HEK293T (cell line): ENCODE measurements around the gene UVRAG.

ENCODE experiments used
- CTCF ChIA-PET: fragments of 350-600 bp; formaldehyde crosslinking; extraction: SDS; loops from one replicate; lab custom pipeline; 2021; ENCODE audit warnings: antibody characterized with exemption, inconsistent platforms; lab: Yijun Ruan, JAX
- POLR2A ChIA-PET: fragments of 350-600 bp; formaldehyde crosslinking; extraction: SDS; loops from one replicate; lab custom pipeline; 2020; ENCODE audit warnings: antibody characterized with exemption, inconsistent platforms; lab: Yijun Ruan, JAX
- DNase-seq: peaks from one replicate; pipeline ENCODE4 v3.0.0; 2012; ENCODE audit warnings: mixed read lengths; ENCODE audit errors: extremely low spot score
- ARNT ChIP-seq: fragments of 450-650 bp; IDR thresholded peaks from 2 replicates; pipeline ENCODE4 v1.6.1; 2017; ENCODE audit warnings: mild to moderate bottlenecking
- BHLHE40 ChIP-seq: fragments of 450-650 bp; IDR thresholded peaks from 2 replicates; pipeline ENCODE4 v1.6.1; 2016; ENCODE audit warnings: mild to moderate bottlenecking, moderate library complexity, borderline replicate concordance
- CTBP1 ChIP-seq: fragments of 450-650 bp; IDR thresholded peaks from 2 replicates; pipeline ENCODE4 v1.6.1; 2016; ENCODE audit warnings: borderline replicate concordance
- ELF4 ChIP-seq: fragments of 450-650 bp; IDR thresholded peaks from 2 replicates; pipeline ENCODE4 v1.6.1; 2017; ENCODE audit warnings: antibody characterized with exemption
- FOXA1 ChIP-seq: fragments of 450-650 bp; IDR thresholded peaks from 2 replicates; pipeline ENCODE4 v1.6.1; 2016; ENCODE audit warnings: mild to moderate bottlenecking
- FOXK2 ChIP-seq: fragments of 450-650 bp; IDR thresholded peaks from 2 replicates; pipeline ENCODE4 v1.6.1; 2016; ENCODE audit warnings: mild to moderate bottlenecking
- FOXM1 ChIP-seq: fragments of 450-650 bp; IDR thresholded peaks from 2 replicates; pipeline ENCODE4 v1.6.1; 2017; ENCODE audit warnings: mild to moderate bottlenecking, borderline replicate concordance
- HDGF ChIP-seq: fragments of 450-650 bp; IDR thresholded peaks from 2 replicates; pipeline ENCODE4 v1.6.1; 2017; ENCODE audit warnings: antibody characterized with exemption, borderline replicate concordance
- L3MBTL2 ChIP-seq: fragments of 450-650 bp; conservative IDR thresholded peaks from 2 replicates; pipeline ENCODE4 v1.6.1; 2016; ENCODE audit warnings: mild to moderate bottlenecking
- LEF1 ChIP-seq: fragments of 450-650 bp; IDR thresholded peaks from 2 replicates; pipeline ENCODE4 v1.6.1; 2017; ENCODE audit warnings: mild to moderate bottlenecking, borderline replicate concordance
- NFRKB ChIP-seq: fragments of 450-650 bp; IDR thresholded peaks from 2 replicates; pipeline ENCODE4 v1.6.1; 2016; ENCODE audit warnings: mild to moderate bottlenecking, moderate library complexity
- SP1 ChIP-seq: fragments of 450-650 bp; IDR thresholded peaks from 2 replicates; pipeline ENCODE4 v1.6.1; 2017
- SUZ12 ChIP-seq: fragments of 450-650 bp; IDR thresholded peaks from 2 replicates; pipeline ENCODE4 v1.6.1; 2016; ENCODE audit warnings: mild to moderate bottlenecking
- TARDBP ChIP-seq: fragments of 450-650 bp; IDR thresholded peaks from 2 replicates; pipeline ENCODE4 v1.6.1; 2016
- ZNF384 ChIP-seq: fragments of 450-650 bp; IDR thresholded peaks from 2 replicates; pipeline ENCODE4 v1.6.1; 2016
- TF ChIP-seq, protein P1 (sequence below): fragments of 450-650 bp; IDR thresholded peaks from 2 replicates; pipeline ENCODE4 v1.6.1; 2016

The UVRAG gene

DNA sequence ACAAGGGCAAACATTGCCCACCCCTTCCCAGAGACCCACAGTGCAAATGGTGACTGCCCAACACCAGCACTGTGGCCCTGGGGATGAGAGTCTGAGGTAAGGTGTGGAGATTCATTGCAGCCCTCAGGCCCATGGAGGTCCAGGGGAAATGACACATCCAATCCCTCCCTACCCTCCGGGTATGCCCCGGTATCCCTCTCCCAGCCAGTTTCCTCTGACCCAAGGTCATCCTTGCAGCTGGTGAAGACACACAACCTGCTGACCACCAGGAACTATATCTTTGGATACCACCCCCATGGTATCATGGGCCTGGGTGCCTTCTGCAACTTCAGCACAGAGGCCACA, 18.9 kb upstream of the UVRAG start:
- POLR2A ChIA-PET, result no interaction called here
- CTCF ChIA-PET, result interaction anchor here (0.6 kb wide), 1 partner anchor 10 kb away, joined by 3 read pairs; no protein-coding TSS in a partner anchor
- TF ChIP-seq BHLHE40 (no peak), LEF1 (no peak), FOXK2 (no peak), FOXM1 (no peak), CTBP1 (no peak), ZNF384 (no peak), ARNT (no peak), HDGF (no peak)
- no peak for DNase-seq

DNA sequence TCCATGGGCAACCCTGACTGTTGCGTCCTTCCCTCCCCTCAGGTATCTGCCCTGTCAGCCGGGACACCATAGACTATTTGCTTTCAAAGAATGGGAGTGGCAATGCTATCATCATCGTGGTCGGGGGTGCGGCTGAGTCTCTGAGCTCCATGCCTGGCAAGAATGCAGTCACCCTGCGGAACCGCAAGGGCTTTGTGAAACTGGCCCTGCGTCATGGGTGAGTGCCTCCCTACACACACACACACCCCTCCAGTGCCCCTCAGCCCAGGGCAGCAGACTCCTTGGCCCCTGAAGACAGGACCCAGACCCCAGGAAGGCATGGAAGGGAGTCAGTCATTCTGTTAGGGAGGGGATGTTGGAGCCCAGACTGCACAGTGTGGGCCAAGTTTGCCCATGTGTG, 17.9 kb upstream of the UVRAG start:
- TF ChIP-seq SP1 (no peak), CTBP1 (no peak), BHLHE40 (no peak), L3MBTL2 (no peak), FOXA1 (no peak), ARNT (no peak), TARDBP (no peak)
- TF ChIP-seq, protein P1, sequence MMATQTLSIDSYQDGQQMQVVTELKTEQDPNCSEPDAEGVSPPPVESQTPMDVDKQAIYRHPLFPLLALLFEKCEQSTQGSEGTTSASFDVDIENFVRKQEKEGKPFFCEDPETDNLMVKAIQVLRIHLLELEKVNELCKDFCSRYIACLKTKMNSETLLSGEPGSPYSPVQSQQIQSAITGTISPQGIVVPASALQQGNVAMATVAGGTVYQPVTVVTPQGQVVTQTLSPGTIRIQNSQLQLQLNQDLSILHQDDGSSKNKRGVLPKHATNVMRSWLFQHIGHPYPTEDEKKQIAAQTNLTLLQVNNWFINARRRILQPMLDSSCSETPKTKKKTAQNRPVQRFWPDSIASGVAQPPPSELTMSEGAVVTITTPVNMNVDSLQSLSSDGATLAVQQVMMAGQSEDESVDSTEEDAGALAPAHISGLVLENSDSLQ, result no peak
- ChIA-PET CTCF (no interaction called here), POLR2A (no interaction called here)
- no peak for DNase-seq

DNA sequence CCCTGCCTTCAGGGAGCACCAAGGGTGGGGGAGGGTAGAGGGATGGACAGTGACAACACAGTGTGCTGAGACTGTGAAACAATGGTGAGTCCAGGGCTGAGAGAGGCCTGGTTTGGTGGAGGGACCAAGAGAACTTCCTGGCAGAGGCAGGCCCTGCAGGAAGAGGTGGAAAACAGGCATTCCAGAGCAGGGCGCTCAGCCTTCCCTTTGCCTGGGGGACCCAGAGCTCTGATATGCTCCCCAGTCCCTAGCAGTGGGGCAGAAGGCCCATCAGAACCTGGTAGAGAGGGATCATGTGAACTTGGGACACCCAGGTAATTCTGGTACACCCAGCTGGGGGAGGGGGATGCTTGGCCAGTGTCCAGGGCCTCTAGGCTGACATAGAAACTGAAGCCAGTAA, 17.2 kb upstream of the UVRAG start:
- no peak for DNase-seq
- ChIA-PET POLR2A (interaction anchor here (1.1 kb wide), 1 partner anchor 9 kb away, joined by 3 read pairs; no protein-coding TSS in a partner anchor), CTCF (no interaction called here)
- TF ChIP-seq FOXK2 (no peak), L3MBTL2 (no peak)

DNA sequence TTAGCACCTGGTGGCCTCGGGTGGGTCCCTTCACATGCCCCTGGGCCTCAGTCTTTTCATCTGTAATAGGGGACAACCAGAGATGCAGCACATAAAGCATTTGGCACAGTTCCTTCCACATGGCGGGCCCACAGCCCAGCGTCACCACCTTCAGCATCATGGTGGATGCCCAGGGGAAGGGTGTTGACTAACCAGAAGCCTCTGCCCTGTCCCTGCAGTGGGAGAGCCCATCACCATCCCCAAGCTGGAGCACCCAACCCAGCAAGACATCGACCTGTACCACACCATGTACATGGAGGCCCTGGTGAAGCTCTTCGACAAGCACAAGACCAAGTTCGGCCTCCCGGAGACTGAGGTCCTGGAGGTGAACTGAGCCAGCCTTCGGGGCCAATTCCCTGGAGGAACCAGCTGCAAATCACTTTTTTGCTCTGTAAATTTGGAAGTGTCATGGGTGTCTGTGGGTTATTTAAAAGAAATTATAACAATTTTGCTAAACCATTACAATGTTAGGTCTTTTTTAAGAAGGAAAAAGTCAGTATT, 14.8 kb upstream of the UVRAG start:
- ChIA-PET CTCF (no interaction called here), POLR2A (no interaction called here)

DNA sequence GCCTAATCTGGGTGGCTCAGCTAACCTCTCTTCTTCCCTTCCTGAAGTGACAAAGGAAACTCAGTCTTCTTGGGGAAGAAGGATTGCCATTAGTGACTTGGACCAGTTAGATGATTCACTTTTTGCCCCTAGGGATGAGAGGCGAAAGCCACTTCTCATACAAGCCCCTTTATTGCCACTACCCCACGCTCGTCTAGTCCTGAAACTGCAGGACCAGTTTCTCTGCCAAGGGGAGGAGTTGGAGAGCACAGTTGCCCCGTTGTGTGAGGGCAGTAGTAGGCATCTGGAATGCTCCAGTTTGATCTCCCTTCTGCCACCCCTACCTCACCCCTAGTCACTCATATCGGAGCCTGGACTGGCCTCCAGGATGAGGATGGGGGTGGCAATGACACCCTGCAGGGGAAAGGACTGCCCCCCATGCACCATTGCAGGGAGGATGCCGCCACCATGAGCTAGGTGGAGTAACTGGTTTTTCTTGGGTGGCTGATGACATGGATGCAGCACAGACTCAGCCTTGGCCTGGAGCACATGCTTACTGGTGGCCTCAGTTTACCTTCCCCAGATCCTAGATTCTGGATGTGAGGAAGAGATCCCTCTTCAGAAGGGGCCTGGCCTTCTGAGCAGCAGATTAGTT, 14.2 kb upstream of the UVRAG start:
- no peak for DNase-seq
- POLR2A ChIA-PET, result no interaction called here
- CTCF ChIA-PET, result interaction anchor here (1.0 to 1.9 kb wide), 3 partner anchors 67 to 351 kb away, joined by 4 to 5 read pairs (median 5); no protein-coding TSS in a partner anchor
- TF ChIP-seq ZNF384, result no peak
- TF ChIP-seq CTBP1, result no peak
- TF ChIP-seq TARDBP, result no peak

More for the DNA sequence above, 14.8 kb upstream of the UVRAG start:
- no peak for DNase-seq
- TF ChIP-seq, protein P1, result no peak

DNA sequence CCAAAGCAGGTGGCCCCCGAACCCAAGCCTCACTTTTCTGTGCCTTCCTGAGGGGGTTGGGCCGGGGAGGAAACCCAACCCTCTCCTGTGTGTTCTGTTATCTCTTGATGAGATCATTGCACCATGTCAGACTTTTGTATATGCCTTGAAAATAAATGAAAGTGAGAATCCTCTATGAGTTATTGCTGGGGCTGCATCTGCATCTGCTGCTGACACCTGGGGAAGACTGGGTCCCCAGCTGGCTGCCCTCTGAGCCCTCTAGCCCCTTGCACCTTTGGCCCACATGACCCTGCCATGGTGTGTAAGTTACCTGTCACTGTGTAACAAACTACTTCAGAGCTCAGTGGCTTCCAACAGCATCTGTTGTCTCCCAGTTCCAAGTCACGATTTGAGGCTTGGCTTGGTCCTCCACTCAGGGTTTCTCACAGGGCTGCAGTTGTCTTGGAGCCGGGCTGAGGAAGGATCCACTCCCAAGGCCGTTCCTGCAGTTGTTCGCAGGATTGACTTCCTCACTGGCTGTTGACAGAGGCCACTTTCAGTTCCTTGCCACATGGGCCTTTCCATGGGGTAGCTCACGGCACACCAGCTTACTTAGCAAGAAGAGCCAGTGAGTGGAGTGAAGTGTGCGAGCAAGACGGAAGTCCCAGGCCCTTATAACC, 13.5 kb upstream of the UVRAG start:
- CTCF ChIA-PET, result interaction anchor here (0.7 to 1.9 kb wide), 4 partner anchors 66 to 351 kb away, joined by 3 to 5 read pairs (median 4); no protein-coding TSS in a partner anchor
- POLR2A ChIA-PET, result no interaction called here

DNA sequence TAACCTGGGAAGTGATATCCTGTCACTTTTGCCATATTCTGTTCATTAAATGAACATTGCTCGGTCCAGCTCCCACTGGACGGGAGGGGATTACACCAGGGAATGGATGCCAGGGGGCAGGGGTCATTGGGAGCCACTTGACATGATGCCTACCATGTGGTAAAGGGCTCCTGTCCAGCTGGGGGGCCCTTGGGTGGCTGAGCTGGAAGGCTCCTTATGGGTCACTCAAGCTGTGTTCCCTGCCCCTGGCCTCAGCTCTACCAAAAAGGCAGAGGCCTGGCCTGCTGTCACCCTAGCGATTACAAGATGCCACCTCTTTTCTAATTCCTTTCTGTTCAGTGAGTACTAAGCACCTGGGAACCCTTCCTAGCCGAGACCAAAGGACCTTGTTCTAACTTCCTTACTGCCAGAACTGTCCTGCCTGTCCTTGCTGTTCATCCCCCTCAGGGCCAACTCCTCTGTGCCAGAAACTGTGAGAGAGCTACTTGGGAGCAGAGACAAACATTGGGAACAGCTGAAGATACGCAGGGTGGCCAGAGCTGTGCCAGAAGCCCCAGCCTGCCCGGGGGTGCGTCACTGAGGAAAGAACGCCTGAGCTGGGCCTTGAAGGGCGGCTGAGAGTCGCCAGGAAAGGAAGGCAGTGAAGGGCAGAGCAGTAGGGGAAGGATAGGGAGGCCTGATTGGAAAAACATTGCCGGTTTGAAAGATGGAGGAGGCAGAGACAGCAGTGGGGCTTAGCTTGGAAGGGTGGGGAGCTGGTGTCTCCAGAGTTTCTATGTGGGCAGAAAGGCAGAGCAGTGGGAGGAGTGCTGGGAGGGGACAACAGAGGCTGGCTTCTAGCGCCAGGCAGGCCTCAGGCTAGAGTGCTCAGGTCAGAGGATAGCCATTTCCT, 12.7 kb upstream of the UVRAG start:
- TF ChIP-seq TARDBP (no peak), FOXK2 (no peak), ZNF384 (no peak), LEF1 (no peak), FOXM1 (no peak), SP1 (no peak), BHLHE40 (no peak), CTBP1 (no peak), HDGF (no peak), SUZ12 (no peak), ELF4 (no peak), L3MBTL2 (no peak), FOXA1 (no peak), NFRKB (no peak), ARNT (no peak)
- TF ChIP-seq, protein P1, result no peak
- ChIA-PET CTCF (interaction anchor here (0.7 to 1.9 kb wide), 10 partner anchors 9 to 350 kb away, joined by 3 to 21 read pairs (median 4); no protein-coding TSS in a partner anchor), POLR2A (no interaction called here)
- DNase-seq, result no peak

More for the DNA sequence above, 13.5 kb upstream of the UVRAG start:
- TF ChIP-seq FOXA1 (no peak), FOXK2 (no peak), LEF1 (no peak), ZNF384 (no peak), BHLHE40 (no peak), FOXM1 (no peak), SUZ12 (no peak), L3MBTL2 (no peak), HDGF (no peak), NFRKB (no peak)
- no peak for DNase-seq
